HG02759 (cell line): Measurements from ENCODE around the gene SNTB2.
"Not testable (repeated sequence)": the region's sequence is repeated elsewhere in the genome, so short reads cannot be mapped to it uniquely, and the experiment has no call there.

Experiments used
- ATAC-seq: cut with Tn5 transposase; IDR thresholded peaks from one replicate; pipeline ENCODE4 v1.9.1; 2021; ENCODE audit warnings: mild to moderate bottlenecking, moderate library complexity; ENCODE audit not compliant: unreplicated experiment

Gene SNTB2

GRCh38 chr16:69233124-69233523 is 46.2 kb downstream of the SNTB2 start:
- ATAC-seq, result no peak

GRCh38 chr16:69234460-69234859 is 47.5 kb downstream of the SNTB2 start:
- ATAC-seq, result no peak

DNA sequence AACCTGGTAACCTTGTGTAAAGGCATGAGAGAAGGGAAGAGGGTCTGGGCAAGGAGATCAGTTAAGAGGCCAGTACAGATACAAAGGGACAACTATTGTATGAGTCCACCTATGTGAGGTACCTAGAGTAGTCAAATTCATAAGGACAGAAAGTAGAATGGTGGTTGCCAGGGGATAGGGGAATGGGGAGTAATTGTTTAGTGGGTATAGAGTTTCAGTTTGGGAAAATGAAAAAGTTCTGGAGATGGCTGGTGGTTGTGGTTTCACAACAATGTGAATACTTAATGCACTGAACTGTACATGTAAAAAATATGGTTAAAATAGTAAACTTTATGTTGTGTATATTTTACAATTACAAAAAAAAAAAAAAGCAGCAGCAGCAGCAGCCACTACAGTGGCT is 49.4 kb downstream of the SNTB2 start:
- no peak for ATAC-seq

DNA sequence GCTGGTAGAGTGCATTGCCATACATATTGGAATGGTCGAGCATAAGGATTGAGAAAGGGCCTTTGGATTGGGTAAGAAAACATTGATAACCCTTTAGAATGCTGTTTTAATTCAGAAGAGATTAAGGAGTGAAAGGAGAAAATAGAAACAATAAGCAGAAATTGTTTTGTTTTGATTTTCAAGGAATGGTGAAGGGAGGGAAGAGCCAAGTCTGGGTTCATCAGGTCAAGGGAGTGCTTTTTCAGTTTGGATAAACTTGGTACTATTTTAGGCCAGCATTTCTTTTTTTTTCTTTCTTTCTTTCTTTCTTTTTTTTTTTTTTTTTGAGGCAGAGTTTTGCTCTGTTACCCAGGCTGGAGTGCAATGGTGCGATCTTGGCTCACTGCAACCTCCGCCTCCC is 50.3 kb downstream of the SNTB2 start:
- no peak for ATAC-seq

DNA sequence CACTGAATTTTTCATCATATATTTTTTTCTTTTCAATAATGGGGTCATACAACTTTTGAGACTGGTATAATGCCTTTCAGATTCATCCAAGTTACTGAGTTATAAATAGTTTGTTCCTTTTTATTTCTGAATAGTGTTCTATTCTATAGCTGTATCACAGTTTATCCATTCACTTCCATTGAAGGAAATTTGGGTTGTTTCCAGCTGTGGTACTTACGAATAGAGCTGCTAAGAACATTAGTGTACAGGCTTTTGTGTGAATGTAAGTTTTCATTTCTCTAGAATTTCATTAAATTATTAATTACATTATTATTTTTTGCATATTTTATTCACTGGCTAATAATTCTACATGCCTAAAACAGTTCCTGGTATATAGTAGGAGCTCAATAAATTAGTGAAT is 52.9 kb downstream of the SNTB2 start:
- ATAC-seq, result no peak

- ATAC-seq, result no peak
These were observed 53.4 kb downstream of the SNTB2 start for GRCh38 chr16:69240331-69240730.

- ATAC-seq, result no peak
These were observed 55.0 kb downstream of the SNTB2 start for GRCh38 chr16:69241926-69242325.

GRCh38 chr16:69243479-69243878 is 56.5 kb downstream of the SNTB2 start:
- no peak for ATAC-seq

DNA sequence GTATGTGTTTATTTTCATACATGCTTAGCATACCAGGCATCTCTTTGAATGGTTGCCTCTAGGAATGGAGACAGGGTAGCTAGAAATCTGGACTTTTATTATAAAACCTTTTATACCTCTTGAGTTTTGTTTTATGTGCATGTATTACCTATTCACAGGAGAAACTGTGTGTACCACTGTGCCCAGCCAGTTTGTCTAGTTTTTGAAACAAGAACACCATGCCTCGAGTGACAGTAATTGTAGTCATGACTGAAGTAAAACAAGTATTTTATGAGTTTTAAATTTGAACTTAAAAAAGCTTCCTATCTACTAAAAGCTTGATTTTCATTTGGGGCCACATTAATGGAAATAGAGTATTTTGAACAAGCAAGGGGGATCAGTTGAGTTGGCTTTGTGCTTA is 57.4 kb downstream of the SNTB2 start:
- no peak for ATAC-seq

GRCh38 chr16:69250081-69250480 is 63.1 kb downstream of the SNTB2 start:
- ATAC-seq, result no peak

DNA sequence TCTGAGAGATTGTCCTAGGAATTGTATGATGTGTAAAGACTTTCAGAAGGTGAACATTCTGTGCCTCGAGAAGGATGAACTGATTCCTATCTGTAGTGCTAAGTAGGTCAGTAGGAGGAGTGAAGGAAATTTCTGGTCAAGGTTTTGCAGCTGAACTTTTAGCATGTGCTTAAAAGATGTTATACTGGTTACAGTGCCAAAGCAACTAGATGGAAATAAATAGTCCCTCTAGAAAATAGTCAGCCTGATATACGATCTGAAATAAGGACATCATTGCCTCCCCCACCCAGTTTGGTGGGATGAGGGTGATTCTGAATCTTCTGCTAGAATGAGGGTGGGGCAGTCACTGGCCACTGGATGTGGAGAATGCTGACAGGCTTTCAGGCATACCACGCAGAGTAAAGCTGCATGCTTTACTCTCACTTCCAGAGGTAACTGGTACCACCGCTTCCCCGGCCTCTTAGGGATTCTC is 66.9 kb downstream of the SNTB2 start:
- ATAC-seq, result no peak

- ATAC-seq, result not testable (repeated sequence)
These were observed 72.4 kb downstream of the SNTB2 start for GRCh38 chr16:69259428-69259764.

GRCh38 chr16:69260019-69260418 is 73.1 kb downstream of the SNTB2 start:
- no peak for ATAC-seq

DNA sequence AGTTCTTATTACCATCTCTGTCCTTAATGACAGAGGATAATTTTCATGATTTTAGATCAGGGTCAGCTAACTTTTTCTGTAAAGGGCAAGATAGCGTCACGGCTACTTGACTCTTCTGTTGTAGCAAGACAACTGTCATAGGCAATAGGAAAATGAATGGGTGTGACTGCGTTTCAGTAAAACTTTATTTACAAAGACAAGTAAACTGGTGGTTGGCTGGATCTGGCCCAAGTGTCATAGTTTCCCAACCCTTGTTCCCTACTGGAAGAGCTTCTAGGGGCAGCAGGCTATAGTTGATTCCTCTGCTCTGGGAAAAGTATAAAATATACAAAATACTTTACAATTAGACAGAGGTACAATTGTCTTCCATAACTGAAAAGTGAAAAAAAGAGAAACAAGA is 73.5 kb downstream of the SNTB2 start:
- ATAC-seq, result no peak

DNA sequence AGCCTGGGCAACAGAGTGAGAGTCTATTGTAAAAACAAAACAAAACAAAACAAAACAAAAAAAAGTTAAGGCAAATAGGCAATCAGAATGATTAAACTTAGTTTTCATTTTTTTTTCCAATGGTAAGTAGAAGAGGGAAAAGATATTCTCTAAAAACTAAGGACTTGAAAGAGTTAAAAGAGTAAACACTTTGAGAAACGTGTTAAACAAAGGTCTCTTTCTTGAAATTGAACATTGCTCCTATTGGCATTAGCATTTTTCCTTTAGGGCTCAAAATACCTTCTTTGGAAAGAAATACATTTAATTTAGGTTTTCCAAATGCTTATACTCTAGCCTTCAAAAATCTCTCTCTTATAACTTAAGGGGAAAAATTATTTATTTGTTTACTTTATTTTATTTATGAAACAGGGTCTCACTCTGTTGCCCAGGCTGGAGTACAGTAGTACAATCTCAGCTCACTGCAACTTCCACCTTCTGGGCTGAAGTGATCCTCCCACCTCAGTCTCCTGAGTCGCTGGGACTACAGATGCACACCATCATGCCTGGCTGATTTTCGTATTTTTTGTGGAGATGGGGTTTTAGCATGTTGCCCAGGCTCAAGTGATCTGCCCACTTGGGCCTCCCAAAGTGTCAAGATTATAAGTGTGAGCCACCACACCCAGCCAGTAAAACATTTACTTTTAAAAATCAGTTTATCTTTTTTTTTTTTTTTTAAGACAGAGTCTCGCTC is 79.5 kb downstream of the SNTB2 start:
- no peak for ATAC-seq

GRCh38 chr16:69267633-69268032 is 80.7 kb downstream of the SNTB2 start:
- no peak for ATAC-seq

DNA sequence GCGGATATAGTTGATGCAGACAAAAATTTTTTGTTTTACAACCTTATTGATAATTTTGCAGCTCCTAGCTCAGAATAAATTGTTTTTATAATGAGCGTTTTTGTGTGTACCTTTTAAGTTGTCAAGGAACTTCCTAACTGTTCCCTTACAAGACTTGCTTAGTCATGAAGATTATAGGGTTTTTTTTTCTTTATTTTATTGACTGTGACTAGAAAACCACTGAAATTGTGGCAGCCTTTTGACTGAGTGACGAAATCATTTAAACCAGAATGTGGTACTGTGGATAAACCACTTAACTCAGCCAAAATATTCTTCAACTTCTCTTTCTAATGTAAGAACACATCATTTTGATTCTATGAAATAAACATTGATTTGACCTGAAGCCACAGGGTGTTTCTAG is 83.4 kb downstream of the SNTB2 start:
- ATAC-seq, result no peak

- ATAC-seq, result no peak
These were observed 83.9 kb downstream of the SNTB2 start for GRCh38 chr16:69270831-69271230.

- ATAC-seq, result no peak
These were observed 86.0 kb downstream of the SNTB2 start for GRCh38 chr16:69273009-69273408.

DNA sequence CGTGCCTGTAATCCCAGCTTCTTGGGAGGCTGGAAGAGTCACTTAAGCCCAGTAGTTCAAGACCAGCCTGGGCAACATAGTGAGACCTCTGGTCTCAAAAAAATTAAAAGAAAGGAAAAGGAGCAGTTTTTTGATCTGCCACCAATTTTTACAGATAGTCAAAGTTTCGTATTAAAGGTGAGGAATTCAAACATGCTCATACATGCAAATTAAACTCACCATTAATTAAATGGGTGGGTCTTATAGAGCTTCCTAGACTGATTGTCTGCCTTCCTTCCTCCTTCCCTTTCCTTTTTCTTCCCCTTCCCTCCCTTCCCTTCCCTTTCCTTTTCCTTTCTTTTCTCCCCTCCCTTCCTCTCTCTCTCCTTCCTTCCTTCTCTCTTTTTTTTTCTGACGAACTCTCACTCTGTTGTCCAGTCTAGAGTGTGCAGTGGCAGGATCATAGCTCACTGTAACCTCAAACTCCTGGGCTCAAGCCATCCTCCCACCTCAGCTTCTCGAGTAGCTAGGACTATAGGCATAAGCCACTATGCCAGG is 87.8 kb downstream of the SNTB2 start:
- ATAC-seq, result no peak

- no peak for ATAC-seq
These were observed 89.5 kb downstream of the SNTB2 start for GRCh38 chr16:69276148-69277115.

- no peak for ATAC-seq
These were observed 90.4 kb downstream of the SNTB2 start for GRCh38 chr16:69277413-69277812.
